BE2C (cell line): ENCODE measurements around the gene HS2ST1.
A peak's percentile ranks its signal among the peaks of the same experiment; 100 is the strongest.

Experiments used
- DNase-seq: peaks from one replicate; pipeline ENCODE4 v3.0.0-alpha.2; 2020
- H3K27me3 ChIP-seq: fragments of 250-450 bp; sonication (Bioruptor Pico); 2 replicates; pipeline ENCODE4 v1.5.1; 2020; ENCODE audit warnings: mild to moderate bottlenecking
- H3K36me3 ChIP-seq: fragments of 250-450 bp; sonication (Bioruptor Pico); 2 replicates; pipeline ENCODE4 v1.5.1; 2020; ENCODE audit warnings: mild to moderate bottlenecking
- H3K4me1 ChIP-seq: fragments of 250-450 bp; sonication (Bioruptor Pico); 2 replicates; pipeline ENCODE4 v1.5.1; 2020
- H3K4me3 ChIP-seq: 2 replicates; pipeline ENCODE4 v1.5.1; 2011; ENCODE audit warnings: low read depth, low read length
- H3K9me3 ChIP-seq: fragments of 250-450 bp; sonication (Bioruptor Pico); 2 replicates; pipeline ENCODE4 v1.5.1; 2020
- CTCF ChIP-seq: IDR thresholded peaks from 2 replicates; pipeline ENCODE4 v1.5.1; 2012; ENCODE audit warnings: mild to moderate bottlenecking, low read depth, low read length

Gene HS2ST1

GRCh38 chr1:87126886-87127505 is 212.6 kb downstream of the HS2ST1 start:
- no peak for TF ChIP-seq CTCF
- no peak for DNase-seq
- H3K4me1 ChIP-seq = no peaks in the 10 kb centered on the region
- no peaks in the 10 kb centered on the region for H3K36me3 ChIP-seq
- H3K4me3 ChIP-seq = no peak overlapping the region
- H3K9me3 ChIP-seq = no peaks in the 10 kb centered on the region
- H3K27me3 ChIP-seq = no peaks in the 10 kb centered on the region

DNA sequence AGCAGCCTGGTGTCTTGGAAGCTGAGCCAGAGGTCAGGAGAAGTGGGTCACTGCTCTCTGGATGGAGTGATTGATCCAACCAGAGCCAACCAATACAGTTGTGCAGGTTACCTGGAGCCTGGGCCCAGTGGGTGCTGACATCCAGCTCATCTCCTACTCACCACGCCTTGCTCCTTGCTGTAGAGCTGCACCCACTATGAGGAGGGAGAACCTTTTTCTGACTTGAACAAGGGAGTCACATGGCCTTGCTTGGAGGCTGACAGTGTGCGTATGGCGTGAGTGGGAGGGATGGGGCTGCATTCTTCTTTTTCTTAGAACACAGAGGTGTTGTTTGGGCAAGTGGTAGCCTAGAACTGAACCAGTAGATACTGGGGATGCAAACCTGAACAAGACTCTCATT is 213.1 kb downstream of the HS2ST1 start:
- H3K27me3 ChIP-seq = no peaks in the 10 kb centered on the region
- no peak for TF ChIP-seq CTCF
- H3K4me1 ChIP-seq = no peaks in the 10 kb centered on the region
- H3K4me3 ChIP-seq = no peak overlapping the region
- DNase-seq = no peak
- H3K9me3 ChIP-seq = no peaks in the 10 kb centered on the region
- no peaks in the 10 kb centered on the region for H3K36me3 ChIP-seq

DNA sequence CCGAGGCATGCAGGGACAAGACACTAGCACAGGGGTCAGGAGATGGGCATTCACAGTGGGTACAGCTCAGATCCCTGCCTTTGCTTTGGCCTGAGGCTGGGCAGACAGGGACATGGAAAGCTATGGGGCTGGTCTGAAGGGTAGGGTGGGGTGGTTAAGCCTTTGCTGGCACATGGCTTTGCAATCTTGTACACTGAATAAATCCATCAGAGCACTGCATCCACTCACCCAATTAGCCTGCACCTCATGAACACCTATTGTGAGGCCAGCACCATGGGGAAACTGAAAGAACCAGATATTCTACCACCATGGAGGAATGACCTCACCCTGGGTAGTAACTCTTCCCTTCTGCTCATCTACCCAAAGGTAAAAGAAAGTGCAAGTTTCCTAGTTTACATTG is 214.6 kb downstream of the HS2ST1 start:
- no peak for DNase-seq
- H3K4me3 ChIP-seq = no peak overlapping the region

GRCh38 chr1:87129606-87130005 is 215.2 kb downstream of the HS2ST1 start:
- no peaks in the 10 kb centered on the region for H3K36me3 ChIP-seq
- no peaks in the 10 kb centered on the region for H3K9me3 ChIP-seq
- no peak for DNase-seq
- no peaks in the 10 kb centered on the region for H3K4me1 ChIP-seq
- no peak overlapping the region for H3K4me3 ChIP-seq
- TF ChIP-seq CTCF = no peak
- no peaks in the 10 kb centered on the region for H3K27me3 ChIP-seq

More for the DNA sequence above, 214.6 kb downstream of the HS2ST1 start:
- no peaks in the 10 kb centered on the region for H3K27me3 ChIP-seq
- no peaks in the 10 kb centered on the region for H3K9me3 ChIP-seq
- no peaks in the 10 kb centered on the region for H3K36me3 ChIP-seq
- H3K4me1 ChIP-seq = no peaks in the 10 kb centered on the region
- no peak for TF ChIP-seq CTCF

GRCh38 chr1:87130438-87130837 is 216.0 kb downstream of the HS2ST1 start:
- no peak overlapping the region for H3K4me3 ChIP-seq
- TF ChIP-seq CTCF = no peak
- no peaks in the 10 kb centered on the region for H3K27me3 ChIP-seq
- no peaks in the 10 kb centered on the region for H3K9me3 ChIP-seq
- DNase-seq = no peak
- H3K4me1 ChIP-seq = no peaks in the 10 kb centered on the region
- H3K36me3 ChIP-seq = no peaks in the 10 kb centered on the region

DNA sequence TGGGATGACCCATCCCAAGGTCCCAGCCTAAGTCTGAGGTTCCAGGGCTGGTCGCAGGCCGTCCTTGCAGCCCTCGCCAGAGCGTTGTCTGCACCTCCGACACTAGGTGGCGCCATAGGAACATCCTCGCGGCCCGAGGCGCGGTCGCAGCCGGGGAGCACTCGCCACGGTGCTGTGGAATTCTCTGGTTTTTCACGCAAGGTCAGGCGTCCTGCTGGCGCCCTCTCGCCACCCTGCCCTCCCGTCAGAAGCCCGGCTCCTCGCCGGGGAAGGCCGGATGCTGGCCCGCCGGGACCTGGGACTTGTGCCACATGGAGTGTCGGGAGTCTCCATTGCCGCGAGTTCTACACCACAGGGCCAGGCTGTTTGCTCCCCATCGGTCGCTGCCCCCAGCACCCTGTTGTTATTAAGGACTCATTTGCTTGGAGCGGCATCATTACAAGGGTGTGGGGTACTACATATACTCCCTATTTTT is 217.4 kb downstream of the HS2ST1 start:
- no peaks in the 10 kb centered on the region for H3K27me3 ChIP-seq
- H3K4me1 ChIP-seq = no peaks in the 10 kb centered on the region
- DNase-seq = peak; percentile 69
- peak; percentile 73 for TF ChIP-seq CTCF
- H3K36me3 ChIP-seq = no peaks in the 10 kb centered on the region
- peak overlapping the region; percentile 39 for H3K4me3 ChIP-seq
- H3K9me3 ChIP-seq = no peaks in the 10 kb centered on the region
